Mesendoderm (in vitro differentiated cells): ENCODE data around the gene MRPL37.

ENCODE experiments used
- DNase-seq: peaks from one replicate; pipeline ENCODE4 v3.0.0; 2013
- H2AK5ac ChIP-seq: 2 replicates; pipeline ENCODE4 v1.6.1; 2013; ENCODE audit warnings: low read length, inconsistent platforms
- H2BK120ac ChIP-seq: 2 replicates; pipeline ENCODE4 v1.6.1; 2013; ENCODE audit warnings: low read depth, mild to moderate bottlenecking, low read length, moderate library complexity, mixed read lengths
- H2BK15ac ChIP-seq: replicated peaks from 2 replicates; pipeline ENCODE4 v1.6.1; 2013; ENCODE audit warnings: low read depth, mild to moderate bottlenecking, moderate library complexity
- H2BK5ac ChIP-seq: 2 replicates; pipeline ENCODE4 v1.6.1; 2013; ENCODE audit warnings: low read length, inconsistent platforms
- H3K18ac ChIP-seq: 2 replicates; pipeline ENCODE4 v1.6.1; 2013; ENCODE audit warnings: mild to moderate bottlenecking, low read length, mixed read lengths
- H3K23ac ChIP-seq: one replicate; pipeline ENCODE4 v1.6.1; 2013; ENCODE audit warnings: low read length
- H3K27ac ChIP-seq: 2 replicates; pipeline ENCODE4 v1.5.1; 2013; ENCODE audit warnings: low read depth, mild to moderate bottlenecking, inconsistent platforms, low read length, moderate library complexity
- H3K27me3 ChIP-seq: 2 replicates; pipeline ENCODE4 v1.6.1; 2013; ENCODE audit warnings: low read length, control low read depth, mild to moderate bottlenecking, inconsistent platforms; ENCODE audit not compliant: insufficient read depth, poor library complexity
- H3K36me3 ChIP-seq: 2 replicates; pipeline ENCODE4 v1.6.1; 2013; ENCODE audit warnings: low read length, inconsistent platforms; ENCODE audit not compliant: control insufficient read depth, insufficient read depth
- H3K4ac ChIP-seq: one replicate; pipeline ENCODE4 v1.6.1; 2013; ENCODE audit warnings: low read depth, mild to moderate bottlenecking, low read length, moderate library complexity
- H3K4me1 ChIP-seq: 2 replicates; pipeline ENCODE4 v1.6.1; 2013; ENCODE audit warnings: low read depth, low read length, inconsistent platforms; ENCODE audit not compliant: control insufficient read depth
- H3K4me2 ChIP-seq: 2 replicates; pipeline ENCODE4 v1.6.1; 2013; ENCODE audit warnings: low read length
- H3K4me3 ChIP-seq: 2 replicates; pipeline ENCODE4 v1.5.1; 2013; ENCODE audit warnings: mild to moderate bottlenecking, low read length
- H3K56ac ChIP-seq: one replicate; pipeline ENCODE4 v1.6.1; 2013; ENCODE audit warnings: low read length
- H3K79me1 ChIP-seq: 2 replicates; pipeline ENCODE4 v1.6.1; 2013; ENCODE audit warnings: low read length, inconsistent platforms
- H3K79me2 ChIP-seq: 2 replicates; pipeline ENCODE4 v1.6.1; 2013; ENCODE audit warnings: mild to moderate bottlenecking, low read length; ENCODE audit not compliant: control insufficient read depth, insufficient read depth
- H3K9ac ChIP-seq: 2 replicates; pipeline ENCODE4 v1.6.1; 2013; ENCODE audit warnings: low read length, inconsistent platforms
- H4K5ac ChIP-seq: one replicate; pipeline ENCODE4 v1.6.1; 2013; ENCODE audit warnings: low read length
- H4K8ac ChIP-seq: one replicate; pipeline ENCODE4 v1.6.1; 2013; ENCODE audit warnings: low read depth, mild to moderate bottlenecking, control low read depth, low read length, moderate library complexity
- WGBS: extraction: QIAGEN DNeasy Blood & Tissue Kit; methylation state at CpG from one replicate; pipeline ENCODE4 v1.1.7; 2013; ENCODE audit warnings: low lambda C conversion rate, missing lambda C conversion rate; ENCODE audit not compliant: insufficient coverage; ENCODE audit errors: extremely low coverage; 5-methylcytosine and 5-hydroxymethylcytosine counted together

The MRPL37 gene

GRCh38 chr1:54221867-54222484 lies 22.0 kb downstream of the MRPL37 start:
- Histone ChIP-seq H2AK5ac (no peak overlapping the region), H3K23ac (no peak overlapping the region), H3K4me1 (no peaks in the 10 kb centered on the region), H2BK5ac (no peak overlapping the region), H3K18ac (no peak overlapping the region), H3K4me3 (no peak overlapping the region), H2BK15ac (no peak overlapping the region), H3K27me3 (no peaks in the 10 kb centered on the region), H3K79me2 (no peaks in the 10 kb centered on the region), H3K79me1 (no peaks in the 10 kb centered on the region), H3K36me3 (peaks cover 4% of the 10 kb centered on the region), H4K8ac (no peak overlapping the region), H3K27ac (no peak overlapping the region), H2BK120ac (no peak overlapping the region), H3K4me2 (no peak overlapping the region), H4K5ac (no peak overlapping the region), H3K9ac (no peak overlapping the region), H3K4ac (no peak overlapping the region), H3K56ac (no peak overlapping the region)
- no peak for DNase-seq
- no CpG with 5 or more reads among the region's 7 CpGs for WGBS

- Histone ChIP-seq H3K23ac (no peak overlapping the region), H3K4me1 (no peaks in the 10 kb centered on the region), H3K27ac (no peak overlapping the region), H2BK5ac (no peak overlapping the region), H2AK5ac (no peak overlapping the region), H3K27me3 (no peaks in the 10 kb centered on the region), H3K79me2 (no peaks in the 10 kb centered on the region), H4K8ac (no peak overlapping the region), H3K18ac (no peak overlapping the region), H3K56ac (no peak overlapping the region), H4K5ac (no peak overlapping the region), H3K79me1 (no peaks in the 10 kb centered on the region), H2BK15ac (no peak overlapping the region), H2BK120ac (no peak overlapping the region), H3K36me3 (peaks cover 2% of the 10 kb centered on the region), H3K4me3 (no peak overlapping the region), H3K9ac (no peak overlapping the region), H3K4ac (no peak overlapping the region), H3K4me2 (no peak overlapping the region)
- no peak for DNase-seq
- no CpG with 5 or more reads among the region's 6 CpGs for WGBS
Observed at GRCh38 chr1:54222711-54223110, 22.7 kb downstream of the MRPL37 start.

GRCh38 chr1:54223441-54224202 lies 23.7 kb downstream of the MRPL37 start:
- Histone ChIP-seq H3K27me3 (no peaks in the 10 kb centered on the region), H3K4me3 (no peak overlapping the region), H3K79me1 (no peaks in the 10 kb centered on the region), H3K36me3 (peaks cover 2% of the 10 kb centered on the region), H2BK15ac (no peak overlapping the region), H3K9ac (no peak overlapping the region), H3K27ac (no peak overlapping the region), H3K4me2 (no peak overlapping the region), H3K4ac (no peak overlapping the region), H4K5ac (no peak overlapping the region), H2BK120ac (no peak overlapping the region), H3K18ac (no peak overlapping the region), H2AK5ac (no peak overlapping the region), H2BK5ac (no peak overlapping the region), H4K8ac (no peak overlapping the region), H3K79me2 (no peaks in the 10 kb centered on the region), H3K56ac (no peak overlapping the region), H3K4me1 (no peaks in the 10 kb centered on the region), H3K23ac (no peak overlapping the region)
- DNase-seq: no peak
- no CpG with 5 or more reads among the region's 16 CpGs for WGBS

DNA sequence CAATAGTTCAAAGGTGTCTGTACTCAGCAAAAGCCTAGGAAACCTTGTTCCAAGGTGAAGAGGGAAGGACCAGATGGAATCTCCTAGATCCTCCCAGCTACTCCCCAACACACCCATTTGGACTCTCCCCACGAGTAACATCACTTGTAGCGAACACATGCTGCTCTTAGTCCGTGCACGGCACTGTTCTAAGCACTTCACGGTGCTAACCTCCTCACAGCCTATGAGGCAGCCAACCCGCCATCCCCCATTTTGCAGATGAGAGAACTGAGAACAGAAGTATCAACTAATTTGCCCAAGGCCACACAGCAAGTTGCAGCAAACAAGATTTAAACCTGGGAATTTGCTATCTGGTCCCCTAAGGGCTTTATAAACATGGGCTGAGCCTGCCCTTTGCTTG lies 24.3 kb downstream of the MRPL37 start:
- H3K4me1 ChIP-seq: no peaks in the 10 kb centered on the region

GRCh38 chr1:54225378-54225777 lies 25.4 kb downstream of the MRPL37 start:
- no peak overlapping the region for H3K56ac ChIP-seq
- H3K4me2 ChIP-seq: no peak overlapping the region
- no peaks in the 10 kb centered on the region for H3K79me1 ChIP-seq
- no peak overlapping the region for H4K5ac ChIP-seq
- no peaks in the 10 kb centered on the region for H3K4me1 ChIP-seq
- no peak overlapping the region for H3K4ac ChIP-seq
- H2BK5ac ChIP-seq: no peak overlapping the region
- no peak overlapping the region for H2AK5ac ChIP-seq
- H3K18ac ChIP-seq: no peak overlapping the region
- no peaks in the 10 kb centered on the region for H3K27me3 ChIP-seq
- no peak overlapping the region for H3K27ac ChIP-seq
- no peaks in the 10 kb centered on the region for H3K79me2 ChIP-seq
- DNase-seq: no peak
- no peak overlapping the region for H2BK15ac ChIP-seq
- H2BK120ac ChIP-seq: no peak overlapping the region
- no peak overlapping the region for H3K4me3 ChIP-seq
- WGBS: 100% methylated on average over 2 of the region's 6 CpGs
- peaks cover 2% of the 10 kb centered on the region for H3K36me3 ChIP-seq
- no peak overlapping the region for H4K8ac ChIP-seq
- H3K9ac ChIP-seq: no peak overlapping the region
- no peak overlapping the region for H3K23ac ChIP-seq

More for the DNA sequence above, 24.3 kb downstream of the MRPL37 start:
- H3K79me2 ChIP-seq: no peaks in the 10 kb centered on the region
- no peak overlapping the region for H4K5ac ChIP-seq
- no peak overlapping the region for H3K56ac ChIP-seq
- no peak for DNase-seq
- H2BK120ac ChIP-seq: no peak overlapping the region
- H2BK15ac ChIP-seq: no peak overlapping the region
- H3K4ac ChIP-seq: no peak overlapping the region
- H3K18ac ChIP-seq: no peak overlapping the region
- no peak overlapping the region for H2BK5ac ChIP-seq
- peaks cover 2% of the 10 kb centered on the region for H3K36me3 ChIP-seq
- H3K27me3 ChIP-seq: no peaks in the 10 kb centered on the region
- no CpG with 5 or more reads among the region's 6 CpGs for WGBS
- H3K9ac ChIP-seq: no peak overlapping the region
- no peak overlapping the region for H3K4me2 ChIP-seq
- H3K27ac ChIP-seq: no peak overlapping the region
- no peak overlapping the region for H4K8ac ChIP-seq
- no peak overlapping the region for H3K4me3 ChIP-seq
- H3K79me1 ChIP-seq: no peaks in the 10 kb centered on the region
- no peak overlapping the region for H3K23ac ChIP-seq
- no peak overlapping the region for H2AK5ac ChIP-seq
